H1 (cell line): Measurements from ENCODE around the gene LMAN1. TPM values are rescaled to one million over a fixed set of nuclear protein-coding genes. Genes with fewer than 3 reads are reported as not detected.

Source experiments
- CTCF ChIA-PET: fragments of 300-600 bp; sonication (Branson Sonifier 250); formaldehyde crosslinking; loops from one replicate; lab custom pipeline; 2021; ENCODE audit not compliant: partially characterized antibody; lab: Charles Lee
- POLR2A ChIA-PET: fragments of 300-600 bp; sonication (Branson Sonifier 250); formaldehyde crosslinking; loops from one replicate; lab custom pipeline; 2021; ENCODE audit warnings: inconsistent platforms; ENCODE audit not compliant: partially characterized antibody; lab: Charles Lee
- DNase-seq, 2 experiments: peaks; one replicate each; pipeline versions ENCODE4 v3.0.0 to v3.0.0-alpha.2; 2010 to 2022; ENCODE audit warnings: low spot score in 2 of 2, low read depth in 1 of 2, mixed read lengths in 1 of 2
- FAIRE-seq: peaks from 2 replicates; lab custom pipeline; 2011; peaks lifted over from hg19 to GRCh38; lab: Jason Lieb, UNC
- H2AFZ ChIP-seq: 2 replicates; pipeline ENCODE4 v1.8.1; 2012; ENCODE audit warnings: low read length, inconsistent platforms
- H2AK5ac ChIP-seq: 2 replicates; pipeline ENCODE4 v1.6.1; 2013; ENCODE audit warnings: low read depth, low read length
- H2BK120ac ChIP-seq: replicated peaks from 2 replicates; pipeline ENCODE3; 2013; ENCODE audit warnings: low read depth, low read length, inconsistent platforms
- H2BK12ac ChIP-seq: 2 replicates; pipeline ENCODE4 v1.6.1; 2013; ENCODE audit warnings: low read depth, low read length
- H2BK15ac ChIP-seq: 2 replicates; pipeline ENCODE4 v1.6.1; 2013; ENCODE audit warnings: low read length
- H2BK20ac ChIP-seq: 2 replicates; pipeline ENCODE4 v1.6.1; 2013; ENCODE audit warnings: low read length
- H2BK5ac ChIP-seq: 2 replicates; pipeline ENCODE4 v1.6.1; 2013; ENCODE audit warnings: low read depth, low read length
- H3K14ac ChIP-seq: 2 replicates; pipeline ENCODE4 v1.6.1; 2013; ENCODE audit warnings: inconsistent platforms; ENCODE audit not compliant: insufficient read length
- H3K18ac ChIP-seq: 2 replicates; pipeline ENCODE4 v1.6.1; 2013; ENCODE audit warnings: low read length; ENCODE audit errors: extremely low read depth
- H3K23ac ChIP-seq: 2 replicates; pipeline ENCODE4 v1.6.1; 2013; ENCODE audit warnings: inconsistent platforms; ENCODE audit not compliant: insufficient read length
- H3K23me2 ChIP-seq: 2 replicates; pipeline ENCODE4 v1.6.1; 2013; ENCODE audit warnings: low read depth, low read length
- H3K27ac ChIP-seq: 2 replicates; pipeline ENCODE4 v1.6.1; 2011; ENCODE audit warnings: low read depth, low read length, inconsistent platforms
- H3K27me3 ChIP-seq, 4 experiments: replicated peaks in 1 of 4; 1 replicate in 1 of 4; 2 replicates in 3 of 4; pipeline versions ENCODE4 v1.6.1 to v1.8.1; 2011 to 2013; ENCODE audit warnings: low read length in 3 of 4, mild to moderate bottlenecking in 3 of 4, inconsistent platforms in 2 of 4, mixed read lengths in 2 of 4, moderate library complexity in 1 of 4; ENCODE audit not compliant: control insufficient read depth in 3 of 4, insufficient read depth in 3 of 4; ENCODE audit errors: extremely low read depth in 1 of 4
- H3K36me3 ChIP-seq, 4 experiments: 2 replicates each; pipeline versions ENCODE4 v1.6.1 to v1.8.1; 2011 to 2013; ENCODE audit warnings: mild to moderate bottlenecking in 4 of 4, low read length in 3 of 4, moderate library complexity in 2 of 4, control low read depth in 1 of 4, inconsistent platforms in 1 of 4; ENCODE audit not compliant: insufficient read depth in 4 of 4, control insufficient read depth in 2 of 4
- H3K4ac ChIP-seq: replicated peaks from 2 replicates; pipeline ENCODE3; 2013; ENCODE audit warnings: low read length, low read depth, mixed read lengths, inconsistent platforms; ENCODE audit not compliant: insufficient read length
- H3K4me1 ChIP-seq, 4 experiments: replicated peaks in 1 of 4; 1 replicate in 1 of 4; 2 replicates in 3 of 4; pipeline versions ENCODE4 v1.6.1 to v1.8.1; 2011 to 2013; ENCODE audit warnings: low read length in 3 of 4, inconsistent platforms in 2 of 4, mixed read lengths in 1 of 4; ENCODE audit not compliant: insufficient read depth in 4 of 4, control insufficient read depth in 3 of 4
- H3K4me2 ChIP-seq, 2 experiments: 2 replicates each; pipeline versions ENCODE4 v1.6.1 to v1.8.1; 2011 to 2013; ENCODE audit warnings: low read depth in 2 of 2, low read length in 2 of 2, control low read depth in 1 of 2, inconsistent platforms in 1 of 2, mild to moderate bottlenecking in 1 of 2; ENCODE audit not compliant: insufficient read depth in 1 of 2
- H3K4me3 ChIP-seq, 4 experiments: fragments of 200-600, 300-600 bp in 1 of 4; sonication (generic), shearing (Covaris generic), sonication (Bioruptor Twin) in 1 of 4; 2 replicates each; pipeline versions ENCODE4 v1.5.1 to v1.8.1; 2011 to 2016; ENCODE audit warnings: low read length in 4 of 4, low read depth in 3 of 4, control low read depth in 2 of 4, inconsistent platforms in 2 of 4, mild to moderate bottlenecking in 2 of 4, mixed read lengths in 1 of 4, moderate library complexity in 1 of 4; ENCODE audit not compliant: insufficient read depth in 2 of 4; ENCODE audit errors: extremely low read depth in 1 of 4
- H3K56ac ChIP-seq: replicated peaks from 2 replicates; pipeline ENCODE3; 2013; ENCODE audit warnings: low read depth, mild to moderate bottlenecking, mixed read lengths, low read length, inconsistent platforms; ENCODE audit not compliant: insufficient read length
- H3K79me1 ChIP-seq: 2 replicates; pipeline ENCODE4 v1.6.1; 2013; ENCODE audit warnings: low read depth, low read length, control low read depth
- H3K79me2 ChIP-seq, 2 experiments: 2 replicates each; pipeline versions ENCODE4 v1.6.1 to v1.8.1; 2012 to 2013; ENCODE audit warnings: low read length in 2 of 2, mild to moderate bottlenecking in 2 of 2, inconsistent platforms in 1 of 2; ENCODE audit not compliant: insufficient read depth in 2 of 2, control insufficient read depth in 1 of 2
- H3K9ac ChIP-seq, 4 experiments: replicated peaks in 1 of 4; 1 replicate in 1 of 4; 2 replicates in 3 of 4; pipeline versions ENCODE4 v1.6.1 to v1.8.1; 2011 to 2013; ENCODE audit warnings: low read depth in 3 of 4, low read length in 3 of 4, control low read depth in 2 of 4, mild to moderate bottlenecking in 2 of 4, moderate library complexity in 2 of 4, inconsistent platforms in 1 of 4; ENCODE audit errors: extremely low read depth in 1 of 4
- H3K9me3 ChIP-seq, 2 experiments: 2 replicates each; pipeline versions ENCODE4 v1.6.1 to v1.8.1; 2012 to 2013; ENCODE audit warnings: mild to moderate bottlenecking in 2 of 2, moderate library complexity in 2 of 2, control low read depth in 1 of 2, inconsistent platforms in 1 of 2, low read depth in 1 of 2, low read length in 1 of 2, mixed read lengths in 1 of 2; ENCODE audit not compliant: insufficient read depth in 2 of 2
- H4K20me1 ChIP-seq, 2 experiments: replicated peaks in 1 of 2; 2 replicates each; pipeline versions ENCODE3 to v1.8.1; 2011 to 2013; ENCODE audit warnings: inconsistent platforms in 2 of 2, low read length in 2 of 2, mild to moderate bottlenecking in 1 of 2; ENCODE audit not compliant: insufficient read depth in 2 of 2, control insufficient read depth in 1 of 2
- H4K5ac ChIP-seq: 2 replicates; pipeline ENCODE4 v1.6.1; 2013; ENCODE audit warnings: low read length, low read depth, mixed read lengths, inconsistent platforms; ENCODE audit not compliant: insufficient read length
- H4K8ac ChIP-seq: 2 replicates; pipeline ENCODE4 v1.8.0; 2013; ENCODE audit warnings: mild to moderate bottlenecking, moderate library complexity, low read length, inconsistent platforms; ENCODE audit not compliant: insufficient read depth; ENCODE audit errors: extremely low read depth
- H4K91ac ChIP-seq: replicated peaks from 2 replicates; pipeline ENCODE3; 2013; ENCODE audit warnings: low read length, mixed read lengths, inconsistent platforms; ENCODE audit not compliant: insufficient read length
- CEBPB ChIP-seq: IDR thresholded peaks from 2 replicates; pipeline ENCODE4 v1.6.1; 2012; ENCODE audit warnings: low read depth, low read length
- CREB1 ChIP-seq: IDR thresholded peaks from 2 replicates; pipeline ENCODE4 v1.6.1; 2012; ENCODE audit warnings: inconsistent platforms
- POLR2AphosphoS5 ChIP-seq: IDR thresholded peaks from 2 replicates; pipeline ENCODE4 v1.6.1; 2011; ENCODE audit warnings: low read depth, low read length
- POU5F1 ChIP-seq: IDR thresholded peaks from 2 replicates; pipeline ENCODE4 v1.6.1; 2011; ENCODE audit warnings: low read depth, mild to moderate bottlenecking, low read length, moderate library complexity
- SIN3A ChIP-seq, 2 experiments: IDR thresholded peaks in 1 of 2; conservative IDR thresholded peaks in 1 of 2; 2 replicates each; pipeline ENCODE4 v1.6.1; 2011 to 2012; ENCODE audit warnings: low read length in 2 of 2, improper control_type of control experiment in 1 of 2, low read depth in 1 of 2, mild to moderate bottlenecking in 1 of 2
- TAF1 ChIP-seq: IDR thresholded peaks from 2 replicates; pipeline ENCODE4 v1.6.1; 2011; ENCODE audit warnings: mild to moderate bottlenecking, low read depth, low read length
- TCF12 ChIP-seq: IDR thresholded peaks from 2 replicates; pipeline ENCODE4 v1.6.1; 2011; ENCODE audit warnings: low read depth, mild to moderate bottlenecking, low read length
- TEAD4 ChIP-seq: IDR thresholded peaks from 2 replicates; pipeline ENCODE4 v1.6.1; 2012; ENCODE audit warnings: low read depth, low read length, inconsistent platforms, mixed read lengths
- WGBS, 2 experiments: shearing (Covaris generic) in 1 of 2; methylation state at CpG; one replicate each; pipeline versions ENCODE4 v1.1.6 to v1.1.7; 2013 to 2015; ENCODE audit warnings: low lambda C conversion rate in 2 of 2, mixed read lengths in 2 of 2, inconsistent platforms in 1 of 2, low coverage in 1 of 2, missing lambda C conversion rate in 1 of 2; ENCODE audit not compliant: insufficient replicate concordance in 2 of 2, insufficient coverage in 1 of 2, insufficient read length in 1 of 2; ENCODE audit errors: extremely low coverage in 1 of 2, missing lambda C conversion rate in 1 of 2; 5-methylcytosine and 5-hydroxymethylcytosine counted together
- polyA plus RNA-seq, 7 experiments: library from polyadenylated mRNA; depleted of rRNA in 3 of 7; stranded (reverse) in 5 of 7; unstranded in 2 of 7; fragments of >200 nt in 5 of 7; fragments of 200-250 nt in 2 of 7; gene quantifications; 1 replicate in 5 of 7; 2 replicates in 1 of 7; 4 replicates in 1 of 7; pipeline versions ENCODE4 v1.2.1 to v1.2.3, GENCODE V29; 2011 to 2013; ENCODE audit warnings: missing spikeins in 2 of 7, mixed read lengths in 2 of 7
- total RNA-seq: library from RNA; stranded (reverse); fragmentation: NEBNext Ultra II Directional; extraction: Animal tissue kit (Norgen Biotek cat#: 25700); gene quantifications from 2 replicates; pipeline ENCODE4 v1.2.1, GENCODE V29; 2021
- TF ChIP-seq, protein P1 (sequence below): IDR thresholded peaks from 2 replicates; pipeline ENCODE4 v1.6.1; 2012; ENCODE audit warnings: inconsistent platforms
- TF ChIP-seq, protein P2 (sequence below), 3 experiments: IDR thresholded peaks; 1 replicate in 2 of 3; 2 replicates in 1 of 3; pipeline versions ENCODE4 v1.5.1 to v1.6.1; 2011; ENCODE audit warnings: low read length in 3 of 3, mild to moderate bottlenecking in 3 of 3, inconsistent platforms in 2 of 3, low read depth in 1 of 3, moderate library complexity in 1 of 3; ENCODE audit not compliant: insufficient read depth in 1 of 3; ENCODE audit errors: control extremely low read depth in 1 of 3

The LMAN1 gene
- total and polyA plus RNA-seq, 2 of the 8 experiments (the other 6 are each of a cell fraction or from before 2014, with no cell fraction given): 20.3 to 73.6 TPM

DNA sequence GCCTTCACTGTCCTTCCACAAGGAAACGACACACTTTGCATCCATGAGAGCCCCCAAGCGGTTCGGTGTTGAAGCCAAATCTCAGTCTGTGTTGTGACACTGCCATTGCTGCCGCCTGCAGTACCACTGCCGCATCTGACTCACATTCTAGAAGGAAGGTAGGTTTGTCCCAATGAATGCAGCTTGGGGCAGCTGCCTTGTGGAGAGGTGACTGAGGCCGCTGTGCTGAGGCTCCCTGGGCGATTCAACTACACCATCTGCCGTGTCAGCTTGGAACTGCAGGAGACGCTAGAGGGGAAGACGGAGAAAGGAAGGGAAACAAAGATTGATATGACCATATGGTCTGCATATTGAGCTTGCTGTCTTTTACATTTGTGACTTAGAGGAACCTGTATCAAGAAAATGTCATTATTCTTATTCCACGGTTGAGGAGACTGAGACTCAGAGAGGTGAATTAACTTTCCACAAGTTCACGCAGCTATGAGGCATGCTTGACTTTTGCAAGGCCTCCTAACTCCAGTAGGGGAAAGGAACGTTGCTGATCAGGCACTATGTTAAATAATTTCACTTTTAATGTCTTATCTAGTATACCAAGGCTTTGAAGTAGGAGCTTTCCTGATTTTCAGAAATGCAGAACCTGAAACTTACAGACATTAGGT is 43.5 kb upstream of the LMAN1 start:
- 16% methylated on average over 13 of the region's 13 CpGs; no CpG with 5 or more reads in 1 of the 2 experiments for WGBS, 2 experiments
- TF ChIP-seq TCF12: peak; percentile 68; the same call in 1 of the 2 replicates
- TF ChIP-seq, protein P1, sequence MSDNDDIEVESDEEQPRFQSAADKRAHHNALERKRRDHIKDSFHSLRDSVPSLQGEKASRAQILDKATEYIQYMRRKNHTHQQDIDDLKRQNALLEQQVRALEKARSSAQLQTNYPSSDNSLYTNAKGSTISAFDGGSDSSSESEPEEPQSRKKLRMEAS: peak; percentile 79
- peak; percentile 78 for TF ChIP-seq TEAD4
- peak; percentile 46; the same call in 1 of the 2 replicates for TF ChIP-seq POLR2AphosphoS5
- peak; percentile 76 for TF ChIP-seq CREB1
- TF ChIP-seq TAF1: peak; percentile 29; the same call in 1 of the 2 replicates
- TF ChIP-seq SIN3A (conservative IDR thresholded peaks at IDR 0.05 in 1 of 2, IDR thresholded peaks at IDR 0.05 in 1 of 2; ENCODE audit: low read depth in 1 of 2, low read length in 2 of 2): peak in 1 of 2 experiments; percentile 67; a peak in 1 of 4 replicates
- TF ChIP-seq, protein P2, sequence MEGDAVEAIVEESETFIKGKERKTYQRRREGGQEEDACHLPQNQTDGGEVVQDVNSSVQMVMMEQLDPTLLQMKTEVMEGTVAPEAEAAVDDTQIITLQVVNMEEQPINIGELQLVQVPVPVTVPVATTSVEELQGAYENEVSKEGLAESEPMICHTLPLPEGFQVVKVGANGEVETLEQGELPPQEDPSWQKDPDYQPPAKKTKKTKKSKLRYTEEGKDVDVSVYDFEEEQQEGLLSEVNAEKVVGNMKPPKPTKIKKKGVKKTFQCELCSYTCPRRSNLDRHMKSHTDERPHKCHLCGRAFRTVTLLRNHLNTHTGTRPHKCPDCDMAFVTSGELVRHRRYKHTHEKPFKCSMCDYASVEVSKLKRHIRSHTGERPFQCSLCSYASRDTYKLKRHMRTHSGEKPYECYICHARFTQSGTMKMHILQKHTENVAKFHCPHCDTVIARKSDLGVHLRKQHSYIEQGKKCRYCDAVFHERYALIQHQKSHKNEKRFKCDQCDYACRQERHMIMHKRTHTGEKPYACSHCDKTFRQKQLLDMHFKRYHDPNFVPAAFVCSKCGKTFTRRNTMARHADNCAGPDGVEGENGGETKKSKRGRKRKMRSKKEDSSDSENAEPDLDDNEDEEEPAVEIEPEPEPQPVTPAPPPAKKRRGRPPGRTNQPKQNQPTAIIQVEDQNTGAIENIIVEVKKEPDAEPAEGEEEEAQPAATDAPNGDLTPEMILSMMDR (IDR thresholded peaks at IDR 0.05; ENCODE audit: control extremely low read depth in 1 of 3, insufficient read depth in 1 of 3, low read depth in 1 of 3, low read length in 3 of 3): peak; percentile 68 to 99 (median 98)
- TF ChIP-seq POU5F1: no peak
- TF ChIP-seq CEBPB: 0 out of 2 replicates have a peak, but pooled peaks have one; percentile 19

More for the DNA sequence above, 43.5 kb upstream of the LMAN1 start:
- Histone ChIP-seq H4K8ac (no peak overlapping the region), H3K79me2 (no peaks in the 10 kb centered on the region), H3K4ac (no peak overlapping the region), H4K91ac (no peak overlapping the region), H3K4me3 (no peak overlapping the region), H3K14ac (no peak overlapping the region), H2BK15ac (no peak overlapping the region), H4K5ac (no peak overlapping the region), H3K36me3 (no peaks in the 10 kb centered on the region), H2AFZ (peak overlapping the region; percentile 46; the same call in 1 of the 2 replicates), H3K18ac (no peak overlapping the region), H2BK120ac (no peak overlapping the region), H2BK12ac (no peak overlapping the region), H3K27ac (no peak overlapping the region), H2BK5ac (no peak overlapping the region), H3K9ac (no peak overlapping the region), H2AK5ac (no peak overlapping the region), H3K23ac (no peak overlapping the region), H3K23me2 (0 out of 2 replicates have a peak, but pooled peaks cover 2% of the 10 kb centered on the region), H4K20me1 (no peaks in the 10 kb centered on the region), H2BK20ac (no peak overlapping the region), H3K9me3 (no peaks in the 10 kb centered on the region), H3K79me1 (no peaks in the 10 kb centered on the region), H3K27me3 (no peaks in the 10 kb centered on the region), H3K4me1 (no peaks in the 10 kb centered on the region), H3K4me2 (no peak overlapping the region), H3K56ac (no peak overlapping the region)
- peak; percentile 88 for DNase-seq
- POLR2A ChIA-PET: interaction anchor here (0.6 to 1.5 kb wide), 7 partner anchors 15 to 150 kb away, joined by 3 to 4 read pairs (median 3); partner anchors contain the start of gene LMAN1
- CTCF ChIA-PET: interaction anchor here (0.5 to 5.6 kb wide), 64 partner anchors 9 to 421 kb away, joined by 3 to 70 read pairs (median 5); partner anchors contain the start of genes CPLX4, LMAN1 and RAX
- FAIRE-seq: peak; percentile 97
